K562 (cell line): Measurements from ENCODE around the gene ZNF835.

Source experiments
- EGR1 ChIP-seq: fragments of 450-650 bp; conservative IDR thresholded peaks from 2 replicates; pipeline ENCODE4 v1.6.1; 2017; ENCODE audit warnings: mild to moderate bottlenecking
- FOXA3 ChIP-seq, 2 experiments: fragments of 450-650 bp in 1 of 2; sonication (generic) in 1 of 2; formaldehyde crosslinking; IDR thresholded peaks in 1 of 2; conservative IDR thresholded peaks in 1 of 2; 2 replicates each; pipeline versions ENCODE4 v1.4.0 to v1.8.0; 2020 to 2022; ENCODE audit warnings: mild to moderate bottlenecking in 2 of 2, missing genetic modification reagents in 1 of 2
- POLR2A ChIP-seq: fragments of 450-650 bp; conservative IDR thresholded peaks from 2 replicates; pipeline ENCODE4 v1.6.1; 2016
- SIN3A ChIP-seq, 2 experiments: fragments of 150-350 bp in 1 of 2; IDR thresholded peaks; 2 replicates each; pipeline ENCODE4 v1.6.1; 2011 to 2016; ENCODE audit warnings: borderline replicate concordance in 2 of 2, low read depth in 2 of 2, low read length in 2 of 2, mild to moderate bottlenecking in 2 of 2, moderate library complexity in 2 of 2; ENCODE audit not compliant: control insufficient read depth in 1 of 2
- SMC3 ChIP-seq: conservative IDR thresholded peaks from 2 replicates; pipeline ENCODE4 v1.6.1; 2011; ENCODE audit warnings: low read depth, low read length, improper control_type of control experiment; ENCODE audit not compliant: insufficient read depth
- ZBTB11 ChIP-seq, 3 experiments: fragments of 200-800 bp in 1 of 3; fragments of 250-450 bp in 1 of 3; fragments of 450-650 bp in 1 of 3; sonication (Bioruptor Pico) in 1 of 3; sonication (Bioruptor generic) in 1 of 3; formaldehyde crosslinking in 1 of 3; IDR thresholded peaks; 2 replicates each; pipeline versions ENCODE4 v1.6.1 to v1.8.0; 2016 to 2022; ENCODE audit warnings: mild to moderate bottlenecking in 2 of 3, missing genetic modification characterization in 2 of 3, missing compliant biosample characterization in 1 of 3, moderate library complexity in 1 of 3
- ZNF146 ChIP-seq: IDR thresholded peaks from one replicate; pipeline ENCODE4 v1.6.1; 2018; ENCODE audit warnings: missing compliant biosample characterization; ENCODE audit not compliant: unreplicated experiment
- TF ChIP-seq, protein P1 (sequence below), 3 experiments: IDR thresholded peaks in 2 of 3; conservative IDR thresholded peaks in 1 of 3; 2 replicates each; pipeline ENCODE4 v1.5.1; 2011 to 2012; ENCODE audit warnings: low read length in 3 of 3, mild to moderate bottlenecking in 3 of 3, control low read depth in 2 of 3, improper control_type of control experiment in 1 of 3, inconsistent platforms in 1 of 3, low read depth in 1 of 3, mixed read lengths in 1 of 3, moderate library complexity in 1 of 3; ENCODE audit not compliant: insufficient read depth in 2 of 3

- TF ChIP-seq EGR1: no peak
- TF ChIP-seq POLR2A: no peak
- TF ChIP-seq, protein P1, sequence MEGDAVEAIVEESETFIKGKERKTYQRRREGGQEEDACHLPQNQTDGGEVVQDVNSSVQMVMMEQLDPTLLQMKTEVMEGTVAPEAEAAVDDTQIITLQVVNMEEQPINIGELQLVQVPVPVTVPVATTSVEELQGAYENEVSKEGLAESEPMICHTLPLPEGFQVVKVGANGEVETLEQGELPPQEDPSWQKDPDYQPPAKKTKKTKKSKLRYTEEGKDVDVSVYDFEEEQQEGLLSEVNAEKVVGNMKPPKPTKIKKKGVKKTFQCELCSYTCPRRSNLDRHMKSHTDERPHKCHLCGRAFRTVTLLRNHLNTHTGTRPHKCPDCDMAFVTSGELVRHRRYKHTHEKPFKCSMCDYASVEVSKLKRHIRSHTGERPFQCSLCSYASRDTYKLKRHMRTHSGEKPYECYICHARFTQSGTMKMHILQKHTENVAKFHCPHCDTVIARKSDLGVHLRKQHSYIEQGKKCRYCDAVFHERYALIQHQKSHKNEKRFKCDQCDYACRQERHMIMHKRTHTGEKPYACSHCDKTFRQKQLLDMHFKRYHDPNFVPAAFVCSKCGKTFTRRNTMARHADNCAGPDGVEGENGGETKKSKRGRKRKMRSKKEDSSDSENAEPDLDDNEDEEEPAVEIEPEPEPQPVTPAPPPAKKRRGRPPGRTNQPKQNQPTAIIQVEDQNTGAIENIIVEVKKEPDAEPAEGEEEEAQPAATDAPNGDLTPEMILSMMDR (IDR thresholded peaks at IDR 0.05 in 2 of 3, conservative IDR thresholded peaks at IDR 0.05 in 1 of 3; ENCODE audit: insufficient read depth in 2 of 3, low read depth in 1 of 3, low read length in 3 of 3): no peak
- TF ChIP-seq ZBTB11 (CRISPR knock-in tag; IDR thresholded peaks at IDR 0.05): no peak
- no peak for TF ChIP-seq ZNF146 (CRISPR knock-in tag)
- TF ChIP-seq SMC3: no peak
- no peak for TF ChIP-seq FOXA3 (CRISPR knock-in tag; conservative IDR thresholded peaks at IDR 0.05 in 1 of 2, IDR thresholded peaks at IDR 0.05 in 1 of 2)
- no peak for TF ChIP-seq SIN3A (IDR thresholded peaks at IDR 0.05; ENCODE audit: borderline replicate concordance in 2 of 2, control insufficient read depth in 1 of 2, low read depth in 2 of 2, low read length in 2 of 2)
Observed at GRCh38 chr19:56670961-56671612, 470 bp downstream of the ZNF835 start.
